SH-SY5Y (cell line): Measurements from ENCODE around the gene PTPRG.

Source experiments
- GATA2 ChIP-seq: IDR thresholded peaks from 2 replicates; pipeline ENCODE4 v1.6.1; 2011; ENCODE audit warnings: mild to moderate bottlenecking, low read depth, low read length
- GATA3 ChIP-seq: IDR thresholded peaks from 2 replicates; pipeline ENCODE4 v1.6.1; 2011; ENCODE audit warnings: low read depth, mild to moderate bottlenecking, low read length, moderate library complexity

DNA sequence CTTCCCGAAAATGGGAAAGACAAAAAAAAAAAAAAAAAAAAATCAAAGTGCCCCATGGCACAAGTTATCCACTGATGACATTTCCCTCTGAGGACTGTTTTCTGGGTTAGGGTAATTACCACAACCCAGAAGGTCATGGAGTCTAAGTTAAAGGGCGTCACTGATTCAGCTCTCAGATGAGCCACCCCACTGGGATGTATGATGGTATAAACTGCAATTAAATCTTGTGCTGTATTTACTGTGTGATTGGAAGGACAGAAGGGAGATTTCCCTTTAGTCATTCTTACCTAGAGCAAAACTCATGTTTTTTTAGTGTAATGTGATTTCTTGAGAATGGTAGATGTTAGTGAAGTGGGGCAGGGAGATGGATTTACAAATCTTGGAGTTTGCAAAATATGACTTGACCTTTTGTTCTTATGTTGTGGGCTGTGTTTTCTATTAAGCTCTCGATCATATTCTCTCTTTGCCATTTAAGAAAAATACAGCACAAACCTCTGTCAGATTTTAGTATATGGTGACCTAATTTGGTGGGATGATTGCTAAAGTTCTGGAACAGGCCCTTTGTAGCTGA lies 244.2 kb downstream of the PTPRG start:
- no peak for TF ChIP-seq GATA2
- no peak for TF ChIP-seq GATA3
